GM12891 (cell line): ENCODE results near the gene LBX2.

ENCODE experiments used
- POLR2A ChIP-seq: IDR thresholded peaks from 2 replicates; pipeline ENCODE4 v1.6.1; 2011; ENCODE audit warnings: low read depth, low read length, control low read depth
- SPI1 ChIP-seq: IDR thresholded peaks from 2 replicates; pipeline ENCODE4 v1.6.1; 2011; ENCODE audit warnings: low read depth, low read length, control low read depth

- TF ChIP-seq SPI1, result no peak
- TF ChIP-seq POLR2A, result no peak
Observed at GRCh38 chr2:74512744-74513604, 13.6 kb upstream of the LBX2 start.
